Measurements from ENCODE around the gene ZNF500.

ZNF500 gene

DNA sequence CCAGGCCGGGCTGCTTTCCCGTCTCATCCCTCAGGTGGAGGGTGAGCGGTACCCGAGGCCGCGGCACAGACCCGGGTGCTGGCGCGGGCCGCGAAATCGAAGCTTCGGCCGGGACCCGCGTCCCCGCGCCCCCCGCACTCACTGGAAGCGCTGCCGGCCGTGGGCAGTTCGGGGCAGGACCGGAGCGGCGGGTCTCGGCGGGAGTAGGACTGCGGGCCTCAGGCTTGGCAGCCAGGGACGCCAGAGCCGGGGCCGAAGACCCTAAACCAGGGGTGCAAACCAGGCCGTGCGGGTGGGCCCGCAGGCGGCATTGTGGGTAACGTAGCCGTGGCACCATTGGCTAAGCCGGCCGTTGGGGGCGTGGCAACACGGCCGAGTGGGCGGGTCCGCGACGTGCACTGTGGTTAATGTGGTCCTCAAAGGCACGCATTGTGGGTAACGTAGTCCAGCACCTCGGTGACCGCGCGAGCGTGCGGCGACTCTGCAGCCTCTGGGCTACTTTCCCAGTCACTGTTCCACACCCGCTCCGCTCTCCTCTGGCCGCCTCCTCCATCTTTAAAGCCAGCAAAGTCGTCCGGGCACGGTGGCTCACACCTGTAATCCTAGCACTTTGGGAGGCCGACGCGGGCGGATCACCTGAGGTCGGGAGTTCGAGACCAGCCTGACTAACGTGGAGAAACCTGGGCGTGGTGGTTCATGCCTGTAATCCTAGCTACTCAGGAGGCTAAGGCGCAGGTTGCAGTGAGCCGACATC lies at the start of gene ZNF500:
Gene ZNF500 (minus strand): TSS at position 288 of the 754 bp plus-strand sequence. CDS start 1,184 bp downstream, outside the sequence.
- DNase-seq (ENCODE audit: low spot score): peak; percentile 98

DNA sequence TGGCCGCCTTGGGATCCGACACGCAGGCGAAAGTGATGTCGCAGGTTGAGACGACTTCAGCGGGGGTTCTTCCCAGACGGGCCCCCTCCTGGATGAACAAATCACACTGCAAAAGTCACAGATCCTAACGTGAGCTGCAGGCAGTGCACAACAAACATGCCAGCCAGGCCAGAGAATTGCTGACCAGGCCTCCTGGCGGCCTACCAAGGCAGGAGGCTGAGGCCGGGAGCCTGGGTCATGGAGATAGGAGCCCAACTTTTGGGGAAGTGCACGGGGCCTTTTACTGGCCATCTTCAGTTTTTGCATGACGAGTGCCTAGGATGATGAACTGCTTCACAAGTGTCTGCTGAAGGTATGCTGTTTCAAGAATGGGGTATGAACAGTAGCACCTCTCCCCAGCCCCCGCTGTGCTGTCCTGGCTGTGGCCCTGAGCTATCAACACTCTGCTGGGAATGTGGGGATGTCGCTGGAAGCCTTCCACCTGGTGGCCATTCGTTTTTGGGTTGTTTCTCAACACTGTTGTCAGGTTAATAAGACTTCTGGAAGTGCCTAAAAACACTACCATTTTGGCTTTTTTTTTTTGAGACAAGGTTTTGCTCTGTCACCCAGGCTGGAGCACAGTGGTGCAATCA lies 47.7 kb upstream of the ZNF500 start:
- no peak for DNase-seq (ENCODE audit: low spot score)

DNA sequence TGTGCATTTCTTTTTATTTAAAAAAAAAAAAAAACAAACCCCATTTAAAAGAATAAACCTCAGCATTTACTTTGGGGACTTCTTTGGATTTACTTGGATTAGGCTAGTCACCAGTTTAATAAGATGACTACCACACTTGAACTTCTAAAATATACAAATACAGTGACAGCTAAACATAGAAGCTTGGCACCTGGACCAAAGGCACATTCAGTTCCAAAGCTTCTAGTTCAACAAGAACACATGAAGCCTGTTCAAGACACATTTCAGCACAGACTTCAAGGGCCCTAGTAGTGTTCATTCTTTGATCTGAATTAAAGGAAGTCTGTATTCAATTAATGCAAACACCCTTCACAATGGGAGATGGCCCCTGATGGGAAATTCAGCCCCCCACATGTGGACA lies 47.1 kb upstream of the ZNF500 start:
- no peak for DNase-seq (ENCODE audit: low spot score)

DNA sequence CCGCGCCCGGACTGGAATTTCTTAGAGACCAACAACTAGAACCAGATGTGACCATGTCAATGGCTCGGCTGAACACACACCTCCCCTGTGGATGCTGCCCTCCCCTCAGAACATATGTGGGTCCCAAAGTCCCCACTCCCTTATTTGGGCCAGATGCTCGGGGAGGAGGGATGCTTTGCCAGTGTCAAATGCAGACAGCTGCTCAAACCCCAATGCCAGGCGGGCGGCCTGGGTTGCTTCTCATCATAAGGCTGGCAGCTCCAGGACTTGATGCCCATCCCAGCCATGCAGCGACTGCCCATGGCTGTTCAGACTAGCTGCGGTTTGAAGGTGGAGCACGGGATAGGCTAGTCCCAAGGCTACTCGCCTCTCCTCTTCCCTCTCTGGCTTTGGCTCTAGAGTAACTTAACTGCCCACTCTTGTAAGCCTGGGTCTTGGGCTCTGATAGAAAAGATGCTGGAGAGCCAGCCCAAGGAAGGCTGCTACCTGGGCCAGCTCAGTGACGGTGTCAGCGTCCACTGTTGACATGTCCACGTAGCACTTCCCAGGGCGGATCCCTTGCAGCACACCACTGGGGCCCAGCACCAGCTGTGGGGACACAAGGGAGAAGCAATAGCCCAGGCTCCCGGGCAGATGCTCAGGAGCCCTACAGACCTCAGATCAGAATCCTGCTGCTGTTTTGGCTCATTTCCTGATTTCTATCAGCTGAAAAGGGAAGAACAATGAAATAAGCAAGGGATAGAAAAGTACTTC lies 46.5 kb upstream of the ZNF500 start:
- DNase-seq (ENCODE audit: low spot score): no peak

DNA sequence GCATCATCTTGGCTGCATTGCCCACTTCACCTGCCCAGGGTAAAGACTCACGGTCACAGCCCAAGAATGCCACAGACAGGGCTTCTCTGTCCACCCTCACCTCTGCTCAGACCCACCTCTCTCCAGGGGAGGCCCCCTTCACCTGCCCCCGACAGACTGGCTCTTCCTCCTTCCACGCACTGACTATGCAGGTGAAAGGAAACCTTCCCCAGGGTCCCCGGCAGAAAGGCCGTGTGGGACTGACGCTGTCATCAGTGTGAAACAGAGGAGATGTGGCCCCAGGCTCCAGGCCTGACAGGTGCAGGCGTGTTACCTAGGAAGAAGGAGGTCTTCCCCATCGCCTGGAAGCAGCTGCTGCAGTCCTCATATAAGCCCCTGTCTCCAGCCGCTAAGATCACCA lies 44.8 kb upstream of the ZNF500 start:
- DNase-seq (ENCODE audit: low spot score): no peak

DNA sequence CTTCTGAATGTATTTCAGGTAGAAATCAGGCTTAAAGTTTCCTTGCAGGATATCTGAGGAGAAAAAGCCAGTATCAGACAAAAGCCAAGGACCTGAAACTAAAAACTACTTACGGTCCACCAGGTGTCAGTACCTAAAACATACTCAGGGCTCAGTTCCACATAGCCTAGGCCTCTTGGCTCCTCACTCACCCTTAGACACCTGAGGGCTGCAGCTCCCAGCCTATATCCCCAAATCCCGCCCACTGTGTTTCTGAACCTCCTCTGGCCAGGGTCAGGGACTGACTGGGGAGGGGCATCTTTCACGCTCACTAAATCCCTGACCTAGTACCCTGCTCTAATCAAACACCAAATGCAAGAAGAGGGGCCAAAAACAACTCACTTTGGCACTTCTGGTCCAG lies 44.3 kb upstream of the ZNF500 start:
- DNase-seq (ENCODE audit: low spot score): no peak

DNA sequence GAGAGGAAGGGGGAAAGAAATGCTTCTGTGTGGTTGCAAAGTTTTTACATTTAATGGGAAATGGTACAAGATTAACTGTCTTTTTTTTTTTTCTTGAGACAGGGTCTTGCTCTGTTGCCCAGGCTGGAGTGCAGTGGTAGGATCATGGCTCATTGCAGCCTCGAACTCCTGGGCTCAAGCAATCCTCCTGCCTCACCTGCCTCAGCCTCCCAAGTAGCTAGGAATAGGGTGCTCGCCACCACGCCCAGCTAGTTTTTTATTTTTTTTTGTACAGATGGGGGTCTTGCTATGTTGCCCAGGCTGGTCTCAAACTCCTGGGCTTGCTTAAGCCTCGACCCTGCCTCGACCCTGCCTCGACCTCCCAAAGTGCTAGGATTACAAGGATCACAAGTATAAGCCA lies 39.3 kb upstream of the ZNF500 start:
- no peak for DNase-seq (ENCODE audit: low spot score)

DNA sequence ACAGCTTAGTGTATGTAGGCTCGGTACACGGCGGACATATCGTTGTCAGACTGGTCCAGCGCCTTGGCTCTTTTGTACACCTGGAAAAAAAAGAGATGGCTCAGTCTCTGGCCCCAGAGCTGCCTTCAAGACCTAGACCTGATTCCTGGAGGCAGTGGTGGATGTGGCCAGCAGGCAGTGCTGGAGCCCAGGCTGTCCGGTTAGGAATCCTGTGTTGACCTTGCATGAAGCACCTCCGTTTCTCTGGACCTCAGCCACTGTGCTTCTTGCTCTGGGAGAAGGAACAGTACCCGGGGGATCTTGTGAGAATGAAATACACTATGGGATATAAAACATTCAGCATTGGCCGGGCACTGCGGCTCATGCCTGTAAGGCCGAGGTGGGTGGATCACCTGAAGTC lies 38.3 kb upstream of the ZNF500 start:
- DNase-seq (ENCODE audit: low spot score): no peak

DNA sequence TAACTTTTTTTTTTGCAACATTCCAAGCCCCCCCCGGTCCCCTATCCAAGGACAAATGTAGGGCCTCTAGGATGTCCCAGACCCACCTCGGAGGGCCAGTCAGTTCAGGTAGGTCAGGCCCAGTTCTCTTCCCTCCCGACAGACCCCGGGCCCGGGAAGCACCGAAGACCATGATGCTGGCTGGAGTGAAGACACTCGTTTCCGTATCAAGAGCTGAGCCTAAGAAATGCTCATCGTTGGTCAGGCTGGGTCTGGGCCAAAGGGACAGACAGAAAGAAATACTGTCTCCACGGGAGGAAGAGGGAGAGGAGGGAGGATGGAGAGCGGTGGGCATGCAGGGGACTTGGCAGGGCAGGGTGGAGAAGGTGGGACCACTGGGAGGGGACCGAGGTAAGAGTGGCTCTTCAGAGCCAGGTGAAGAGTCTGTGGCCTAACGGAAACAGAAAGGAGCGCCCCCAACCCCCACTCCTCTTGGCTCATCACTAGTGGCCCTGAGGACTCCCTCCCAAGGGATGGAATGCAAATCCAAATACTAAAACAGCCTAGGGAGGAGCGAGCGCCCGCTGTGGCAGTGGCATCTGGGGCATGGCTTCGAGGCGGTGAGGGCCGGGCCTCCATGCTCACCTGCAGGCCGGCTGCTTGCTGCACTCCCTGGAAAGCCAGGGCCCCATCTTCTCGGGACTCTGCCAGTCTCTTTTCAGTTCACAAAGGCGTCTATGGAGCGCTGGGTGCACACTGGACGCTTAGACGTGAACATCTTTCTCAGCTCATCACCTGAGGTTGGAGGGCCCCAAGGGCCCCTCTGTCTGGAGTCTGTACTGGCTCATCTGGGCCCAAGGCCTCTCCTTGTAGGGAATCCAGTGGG lies 37.2 kb upstream of the ZNF500 start:
- no peak for DNase-seq (ENCODE audit: low spot score)

DNA sequence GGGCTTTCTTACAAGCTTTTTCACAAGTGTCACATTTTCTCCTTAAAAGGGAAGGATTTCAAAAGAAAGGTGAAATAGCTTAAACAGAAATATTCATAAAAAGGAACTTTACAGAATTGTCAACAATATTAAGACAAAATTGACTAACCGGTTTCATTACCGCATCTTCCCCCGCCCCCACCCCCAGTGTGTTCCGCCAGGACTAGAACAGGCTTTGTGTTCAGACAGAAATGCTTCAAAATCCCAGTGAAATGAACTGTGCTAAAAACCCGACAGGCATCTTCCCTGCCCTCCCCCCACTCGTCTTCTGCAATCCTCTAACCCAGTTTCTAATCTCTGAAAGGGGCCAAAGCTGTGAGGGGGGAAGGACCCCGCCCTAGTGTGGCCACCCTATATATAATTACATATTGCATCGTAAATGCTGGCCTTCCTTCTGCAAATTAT lies 36.5 kb upstream of the ZNF500 start:
- no peak for DNase-seq (ENCODE audit: low spot score)

DNA sequence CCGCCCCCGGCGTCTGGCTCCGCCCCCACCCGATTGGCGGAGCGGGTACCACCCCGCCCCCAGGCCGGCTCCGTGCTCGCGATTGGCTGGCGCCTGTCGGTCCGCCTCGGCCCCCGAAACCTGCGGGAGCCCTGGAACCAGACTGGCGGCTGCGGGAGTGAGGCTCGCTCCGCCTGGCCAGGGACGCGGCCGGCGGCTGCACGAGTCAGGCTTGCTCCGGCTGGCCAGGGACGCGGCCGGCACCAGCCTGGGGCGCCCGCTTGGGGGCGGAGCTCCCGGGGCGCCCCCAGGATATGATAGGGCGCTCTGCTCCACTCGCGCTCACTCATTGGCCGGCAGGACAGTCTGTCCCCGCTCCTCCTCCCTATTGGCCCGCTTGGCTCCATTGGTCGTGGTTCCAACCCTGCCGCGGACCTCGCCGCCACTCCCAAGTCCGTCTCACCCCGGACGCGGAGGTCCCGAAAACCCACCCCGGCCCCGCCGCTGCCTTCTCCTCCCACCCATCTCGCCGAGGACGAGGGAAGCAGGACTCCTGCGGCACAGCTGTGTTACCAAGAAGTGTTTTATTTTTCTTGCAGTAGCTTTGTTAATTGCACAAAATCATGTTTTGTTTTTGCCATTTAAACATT lies 35.8 kb upstream of the ZNF500 start:
- peak; percentile 99 for DNase-seq (ENCODE audit: low spot score)

DNA sequence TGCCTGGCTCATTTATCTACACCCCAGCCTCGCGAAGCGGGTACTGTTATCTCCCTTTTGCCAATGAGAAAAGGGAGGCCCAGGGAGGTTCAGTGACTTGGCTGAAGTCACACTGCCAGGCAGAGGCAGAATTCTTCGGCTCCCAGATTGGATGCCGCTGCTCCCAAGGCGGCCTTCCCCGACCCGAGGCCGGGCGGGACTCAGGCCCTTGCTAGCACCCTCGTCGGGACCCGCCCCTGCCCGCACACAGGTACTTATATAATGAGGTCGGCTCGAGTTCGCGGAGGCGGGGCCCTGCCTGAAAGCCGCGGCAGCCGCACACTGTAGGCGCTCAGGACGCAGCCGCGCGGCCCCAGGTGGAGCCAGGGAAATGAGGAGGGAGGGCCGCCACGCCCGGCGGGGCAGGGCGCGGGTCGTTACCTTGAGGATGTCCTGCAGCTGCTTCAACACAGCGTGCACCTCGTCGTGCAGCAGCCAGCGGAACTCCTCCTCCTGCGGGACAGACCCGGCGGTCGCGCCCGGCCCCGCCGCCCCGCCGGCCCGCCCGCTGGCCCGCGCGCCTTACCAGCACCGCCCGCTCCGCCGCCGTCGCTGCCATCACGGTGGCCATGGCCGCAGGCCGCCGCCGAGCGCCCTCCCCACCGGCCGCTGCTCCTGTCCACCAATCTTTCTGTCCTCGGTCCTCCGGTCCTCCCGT lies 35.1 kb upstream of the ZNF500 start, which contains the start of gene ROGDI:
Gene ROGDI (minus strand): TSS at position 672 of the 697 bp plus-strand sequence. CDS start 62 bp downstream, at position 610.
- peak; percentile 43 for DNase-seq (ENCODE audit: low spot score)

DNA sequence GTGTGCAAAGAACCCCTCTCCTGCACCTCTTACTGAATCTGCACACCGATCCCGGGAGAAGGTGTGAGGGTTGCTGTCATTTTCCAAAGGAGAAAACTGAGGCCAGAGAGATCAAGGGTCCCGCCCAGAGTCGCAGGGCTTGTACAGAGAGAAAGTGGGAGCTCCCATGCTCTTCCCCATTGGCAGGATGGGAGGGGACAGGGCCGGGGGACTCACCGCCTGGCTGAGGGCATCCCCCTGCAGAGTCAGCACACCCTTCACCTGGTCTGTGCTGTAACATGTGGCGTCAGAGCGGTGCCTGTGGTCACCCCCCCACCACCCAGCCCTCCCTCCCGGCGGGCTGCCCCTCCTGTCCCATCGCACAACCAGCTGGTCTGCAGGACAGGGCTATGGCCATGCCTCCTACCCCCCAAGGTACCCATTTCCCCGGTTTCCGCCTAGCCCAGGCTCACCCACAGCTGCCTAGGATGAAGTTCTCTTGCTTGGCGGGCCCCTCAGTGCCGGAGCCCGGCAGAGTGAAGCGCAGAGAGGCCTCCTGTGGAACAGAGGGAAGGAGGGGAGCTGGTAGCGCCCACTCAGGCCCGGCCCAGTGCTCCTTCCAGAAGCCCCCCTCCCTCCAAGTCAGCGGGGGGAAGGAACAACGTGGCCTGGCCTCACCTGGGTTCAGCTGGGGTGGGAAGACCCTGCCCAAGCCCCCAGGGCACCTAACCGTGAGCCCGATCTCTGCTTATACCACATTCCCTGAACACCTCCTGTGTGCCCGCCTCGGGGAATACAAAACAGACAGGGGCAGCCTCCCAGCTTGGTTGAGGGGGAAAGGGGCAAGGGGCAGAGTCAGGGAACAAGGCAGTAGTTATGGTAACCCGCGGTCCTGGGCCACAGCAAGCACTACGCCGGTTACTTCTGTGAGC lies 34.3 kb upstream of the ZNF500 start:
- DNase-seq (ENCODE audit: low spot score): no peak

DNA sequence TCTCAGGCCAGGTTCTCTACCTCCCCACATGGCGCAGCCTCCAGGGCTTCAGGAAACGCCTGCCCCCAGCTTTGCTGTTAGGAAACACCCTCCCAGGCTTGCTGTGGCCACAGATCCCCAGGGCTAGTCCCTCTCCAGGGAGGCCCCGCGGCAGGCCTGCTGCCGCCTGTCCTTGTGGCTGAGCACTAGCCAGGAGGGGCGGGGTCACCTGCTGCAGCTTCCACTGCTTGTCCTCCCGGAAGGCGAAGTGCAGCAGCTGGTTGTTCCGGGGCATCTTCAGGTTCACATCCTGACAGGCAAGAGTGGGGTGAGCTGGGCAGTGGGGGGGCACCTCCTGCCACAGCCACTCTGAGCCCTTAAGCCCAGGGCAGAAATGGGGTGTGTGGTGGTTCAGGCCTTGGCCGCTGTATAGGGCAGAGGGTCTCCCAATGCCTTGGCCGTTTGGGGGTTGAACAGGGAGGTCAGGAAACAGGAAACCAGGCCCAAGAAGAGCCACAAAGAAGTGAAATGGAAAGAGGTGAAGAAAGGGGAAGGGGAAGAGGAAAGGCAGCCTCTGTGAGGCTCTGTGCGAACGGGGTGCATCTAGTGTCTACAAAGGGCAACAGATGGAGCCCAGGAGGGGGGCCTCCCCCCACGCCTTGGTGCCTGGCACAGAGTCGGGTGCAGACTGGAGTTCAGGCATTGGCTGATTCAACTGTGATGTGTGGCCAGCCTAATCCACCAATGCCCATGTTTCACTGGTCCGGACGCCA lies 33.5 kb upstream of the ZNF500 start:
- no peak for DNase-seq (ENCODE audit: low spot score)

DNA sequence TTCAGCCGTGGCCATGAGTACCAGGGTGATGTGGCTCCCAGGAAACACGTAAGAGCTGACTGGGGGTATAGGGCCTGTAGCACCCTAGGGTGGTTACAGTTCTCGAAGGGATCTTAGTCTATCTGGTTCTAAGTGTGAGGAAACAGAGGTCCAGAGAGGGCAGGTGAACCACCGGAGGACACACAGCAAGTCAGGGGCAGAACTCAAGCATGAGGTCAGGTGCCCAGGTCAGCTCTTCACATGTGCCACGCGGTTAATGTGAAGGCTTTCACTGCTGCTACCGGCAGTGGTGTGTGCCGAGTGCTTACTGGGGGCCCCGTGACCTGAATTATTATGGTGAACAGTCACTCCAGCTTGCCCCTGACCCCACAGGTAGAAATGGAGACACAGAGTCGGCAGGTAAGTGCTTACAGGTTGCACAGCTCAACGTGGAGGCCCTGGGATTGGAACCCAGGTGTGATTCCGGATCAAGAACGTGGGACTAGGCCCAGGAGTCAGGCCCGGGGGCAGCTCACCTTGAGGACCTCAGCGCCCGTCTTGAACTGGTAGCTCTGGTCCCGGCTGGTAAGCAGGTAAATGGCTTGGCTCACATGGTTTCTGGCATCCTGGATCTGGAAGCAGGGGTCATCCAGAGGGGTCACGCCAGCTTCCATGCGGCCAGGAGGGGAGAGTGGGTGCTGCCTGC lies 32.4 kb upstream of the ZNF500 start:
- DNase-seq (ENCODE audit: low spot score): no peak

DNA sequence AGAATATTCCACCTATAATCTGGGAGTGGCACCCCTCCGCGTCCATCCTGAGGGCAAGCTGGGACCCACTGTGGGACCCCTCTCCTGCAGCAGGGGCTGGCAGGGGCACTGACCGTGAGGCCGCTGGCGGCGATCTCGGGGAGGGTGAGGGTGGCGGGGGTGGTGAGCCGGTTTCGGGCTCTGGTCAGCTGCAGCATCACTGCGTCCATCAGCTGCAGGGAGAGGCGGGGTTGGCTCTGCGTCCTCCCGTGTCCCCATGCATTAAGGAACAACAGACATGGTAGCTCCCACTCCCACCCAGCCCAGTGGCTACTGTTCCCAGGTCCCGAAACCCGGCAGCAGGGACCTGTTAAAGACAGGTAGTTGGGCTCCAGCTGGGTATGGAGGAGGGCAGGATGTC lies 31.5 kb upstream of the ZNF500 start:
- DNase-seq (ENCODE audit: low spot score): no peak

DNA sequence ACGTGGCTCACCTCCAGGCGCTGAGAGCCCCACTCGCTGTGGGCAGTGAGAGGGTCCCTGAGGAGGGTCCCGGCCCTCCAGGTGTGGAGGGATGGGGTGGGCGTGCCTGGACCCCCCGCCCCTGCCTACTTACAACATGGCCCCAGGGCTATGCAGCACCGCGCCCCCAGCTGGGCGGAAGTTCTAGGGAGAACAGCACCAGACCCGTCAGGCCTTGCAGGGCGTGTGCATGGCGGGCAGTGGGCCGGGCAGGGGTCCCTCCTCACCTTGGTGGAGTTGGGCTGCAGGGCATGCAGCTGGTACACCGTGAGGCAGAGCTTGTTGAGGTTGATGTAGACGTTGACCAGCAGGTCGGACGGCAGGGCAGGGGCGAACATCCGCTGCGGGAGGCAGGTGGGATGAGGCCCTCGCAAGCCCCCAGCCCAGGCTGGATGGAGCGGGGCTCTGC lies 30.9 kb upstream of the ZNF500 start:
- DNase-seq (ENCODE audit: low spot score): no peak
